GM11168 (cell line): Measurements from ENCODE around the gene SAXO1.

ENCODE experiments used
- in situ Hi-C: fragments of 300-500 bp; cut with MboI; formaldehyde crosslinking; loops from one replicate; pipeline ENCODE4 v1.12.0; 2022; ENCODE audit warnings: low sequenced_read_pairs; ENCODE audit not compliant: unreplicated experiment

SAXO1 gene

GRCh38 chr9:18891946-18892670 is 140.9 kb downstream of the SAXO1 start:
- in situ Hi-C loops, result no loop called here

GRCh38 chr9:18890372-18890771 is 142.6 kb downstream of the SAXO1 start:
- in situ Hi-C loops, result no loop called here

DNA sequence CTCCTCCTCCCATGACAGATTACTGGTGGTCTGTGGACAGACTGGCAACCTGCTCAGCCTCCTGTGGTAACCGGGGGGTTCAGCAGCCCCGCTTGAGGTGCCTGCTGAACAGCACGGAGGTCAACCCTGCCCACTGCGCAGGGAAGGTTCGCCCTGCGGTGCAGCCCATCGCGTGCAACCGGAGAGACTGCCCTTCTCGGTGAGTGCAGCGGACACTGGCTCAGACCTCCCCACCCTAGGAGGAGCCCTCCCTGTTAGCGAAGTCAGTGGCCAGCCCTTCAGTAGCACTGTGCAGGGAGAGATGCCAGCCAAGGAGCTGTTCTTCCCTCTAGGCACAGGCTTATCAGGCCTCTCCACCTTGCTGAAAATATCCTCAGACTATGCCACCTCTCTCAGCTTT is 143.5 kb downstream of the SAXO1 start:
- in situ Hi-C loops, result no loop called here

- in situ Hi-C loops, result no loop called here
Measured at GRCh38 chr9:18888290-18888689, 144.7 kb downstream of the SAXO1 start.

GRCh38 chr9:18887546-18887945 is 145.5 kb downstream of the SAXO1 start:
- in situ Hi-C loops, result no loop called here

GRCh38 chr9:18881758-18882157 is 151.3 kb downstream of the SAXO1 start:
- in situ Hi-C loops, result no loop called here

- in situ Hi-C loops, result no loop called here
Measured at GRCh38 chr9:18877984-18878383, 155.0 kb downstream of the SAXO1 start.
